GM21786 (cell line): Measurements from ENCODE around the gene C17orf58.
"Not testable (repeated sequence)": the region's sequence is repeated elsewhere in the genome, so short reads cannot be mapped to it uniquely, and the experiment has no call there.

Source experiments
- ATAC-seq: cut with Tn5 transposase; IDR thresholded peaks from one replicate; pipeline ENCODE4 v1.9.1; 2021; ENCODE audit not compliant: unreplicated experiment

C17orf58 gene

GRCh38 chr17:68004201-68004600, 7.9 kb upstream of the C17orf58 start:
- no peak for ATAC-seq

GRCh38 chr17:67999291-67999911, 3.1 kb upstream of the C17orf58 start:
- ATAC-seq: no peak

- ATAC-seq: no peak
These were observed 2.2 kb upstream of the C17orf58 start for GRCh38 chr17:67998466-67998865.

- ATAC-seq: no peak
These were observed 552 bp downstream of the C17orf58 start for GRCh38 chr17:67995570-67996263.

- ATAC-seq: no peak
These were observed 1.3 kb downstream of the C17orf58 start for GRCh38 chr17:67994817-67995569.

- peak; percentile 1 for ATAC-seq
These were observed 2.3 kb downstream of the C17orf58 start for GRCh38 chr17:67993998-67994361.

GRCh38 chr17:67993153-67993997, 2.9 kb downstream of the C17orf58 start:
- peak; percentile 64 for ATAC-seq

GRCh38 chr17:67992548-67993152, 3.6 kb downstream of the C17orf58 start:
- no peak for ATAC-seq

GRCh38 chr17:67990909-67991308, 5.4 kb downstream of the C17orf58 start:
- ATAC-seq: no peak

- no peak for ATAC-seq
These were observed 12.9 kb downstream of the C17orf58 start for GRCh38 chr17:67983383-67983688.

- ATAC-seq: no peak
These were observed 13.4 kb downstream of the C17orf58 start for GRCh38 chr17:67982686-67983382.

GRCh38 chr17:67982034-67982640, 14.1 kb downstream of the C17orf58 start:
- no peak for ATAC-seq

- ATAC-seq: not testable (repeated sequence)
These were observed 15.4 kb downstream of the C17orf58 start for GRCh38 chr17:67980883-67981282.

GRCh38 chr17:67980456-67980855, 15.8 kb downstream of the C17orf58 start:
- no peak for ATAC-seq

- not testable (repeated sequence) for ATAC-seq
These were observed 20.0 kb downstream of the C17orf58 start for GRCh38 chr17:67976306-67976705.

GRCh38 chr17:67974598-67975066, 21.6 kb downstream of the C17orf58 start:
- ATAC-seq: no peak

- no peak for ATAC-seq
These were observed 22.1 kb downstream of the C17orf58 start for GRCh38 chr17:67974185-67974584.

- no peak for ATAC-seq
These were observed 25.5 kb downstream of the C17orf58 start for GRCh38 chr17:67970783-67971182.

- peak; percentile 53 for ATAC-seq
These were observed 33.1 kb downstream of the C17orf58 start for GRCh38 chr17:67963145-67963572.

GRCh38 chr17:67962156-67962555, 34.1 kb downstream of the C17orf58 start:
- ATAC-seq: not testable (repeated sequence)
